ENCODE measurements around the gene GPATCH8. TPM values are rescaled to one million over a fixed set of nuclear protein-coding genes. Genes with fewer than 3 reads are reported as not detected.

GPATCH8 gene
- total and polyA plus RNA-seq, 10 of the 15 experiments (the other 5 are each of a cell fraction or from before 2014, with no cell fraction given), result 11.7 to 45.1 (median 21.3) TPM

DNA sequence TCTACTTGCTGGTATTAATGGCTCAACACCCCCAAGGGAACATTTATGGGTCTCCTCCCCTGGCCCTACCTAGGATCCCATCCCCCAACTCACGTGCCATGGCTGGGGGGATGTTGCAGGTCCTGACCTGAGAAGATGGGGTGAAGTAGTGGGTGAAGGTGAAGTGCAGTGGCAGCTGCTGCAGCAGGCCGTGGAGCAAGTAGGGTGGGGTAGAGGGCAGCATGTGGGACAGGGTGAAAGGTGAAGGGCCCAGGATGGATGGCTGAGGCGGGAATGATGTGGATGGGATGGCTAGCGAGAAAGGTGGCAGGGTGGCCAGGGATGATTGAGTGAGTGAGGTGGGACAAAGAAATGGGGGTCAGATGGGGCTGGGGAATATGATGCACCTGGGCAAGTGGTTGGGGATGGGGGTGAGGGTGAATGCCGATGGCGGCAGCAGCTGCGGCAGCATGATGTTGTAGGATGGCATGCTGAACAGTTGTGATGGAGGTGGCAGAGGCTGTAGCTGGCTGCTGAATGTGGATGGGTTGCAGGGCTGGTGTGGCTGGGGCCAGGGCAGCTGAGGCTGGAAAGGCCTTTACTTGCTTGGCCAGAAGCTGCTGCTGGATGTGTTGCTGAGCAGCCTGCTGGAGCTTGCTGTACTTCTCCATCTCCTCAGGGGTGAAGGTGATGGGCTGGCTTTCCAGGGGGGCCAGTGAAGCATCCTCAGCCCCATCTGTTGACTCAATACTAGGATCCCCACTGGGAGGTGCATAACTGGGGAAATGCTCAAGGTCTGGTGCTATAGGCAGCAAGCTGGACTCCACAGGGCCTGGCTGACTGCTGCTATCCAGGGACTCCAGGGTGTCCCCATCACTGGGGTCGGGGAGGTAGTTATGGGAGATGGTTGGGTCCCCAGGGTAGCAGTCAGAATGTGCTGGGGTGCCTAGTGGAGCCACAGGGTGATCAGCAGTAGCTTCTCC, 105.4 kb downstream of the GPATCH8 start:
- H3K9ac ChIP-seq (ENCODE audit: control insufficient read depth, insufficient read depth, low read length), result no peak overlapping the region

DNA sequence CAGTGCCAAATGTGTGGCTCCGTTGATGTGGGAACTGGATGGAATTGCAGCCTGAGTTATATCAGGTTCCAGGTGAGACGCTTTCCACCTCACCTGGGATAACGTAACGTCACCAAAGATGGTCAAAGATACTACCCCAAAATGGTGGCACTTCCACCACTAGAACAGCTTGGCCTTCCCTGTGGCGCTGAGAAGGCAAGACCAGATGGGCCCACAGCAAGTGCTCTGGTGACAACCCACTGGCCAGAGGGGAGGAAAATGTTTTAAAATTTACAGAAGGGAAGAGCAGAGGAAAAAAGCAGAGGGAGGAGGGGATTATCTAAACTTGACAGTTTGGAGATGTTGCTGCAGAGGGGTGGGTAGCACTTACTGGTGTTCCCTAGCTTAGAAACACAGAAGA, 106.3 kb downstream of the GPATCH8 start:
- Histone ChIP-seq H4K20me1 (ENCODE audit: control insufficient read depth, insufficient read depth) (no peaks in the 10 kb centered on the region), H3K4me2 (ENCODE audit: control insufficient read depth, insufficient read depth) (no peak overlapping the region), H3K79me2 (ENCODE audit: control insufficient read depth, insufficient read depth, low read length) (no peaks in the 10 kb centered on the region), H3K9me3 (replicated peaks; ENCODE audit: control insufficient read depth, insufficient read depth, low read length) (no peaks in the 10 kb centered on the region), H3K27me3 (replicated peaks in 1 of 2; ENCODE audit: control insufficient read depth in 2 of 2, insufficient read depth in 2 of 2, low read length in 1 of 2) (no peaks in the 10 kb centered on the region), H3K27ac (ENCODE audit: control insufficient read depth, insufficient read depth) (no peak overlapping the region), H2AFZ (ENCODE audit: control insufficient read depth, low read depth, low read length) (no peak overlapping the region), H3K4me1 (ENCODE audit: control insufficient read depth, insufficient read depth, low read length) (no peaks in the 10 kb centered on the region), H3K4me3 (no peak overlapping the region), H3K36me3 (ENCODE audit: control insufficient read depth in 2 of 2, insufficient read depth in 2 of 2, low read length in 1 of 2) (peaks cover 19 to 33% of the 10 kb centered on the region in 2 experiments), H3K9ac (ENCODE audit: control insufficient read depth, insufficient read depth, low read length) (no peak overlapping the region)
- BruUV-seq (replicated peaks), result no TSS peak
- ChIA-PET RAD21 (ENCODE audit: unreplicated experiment) (interaction anchor here (1.2 kb wide), 1 partner anchor 126 kb away, joined by 6 read pairs; no protein-coding TSS in a partner anchor), CTCF (interaction anchor here (0.9 to 8.1 kb wide), 4 partner anchors 31 to 126 kb away, joined by 3 to 97 read pairs (median 3); no protein-coding TSS in a partner anchor), SMC1A (ENCODE audit: uncharacterized antibody, unreplicated experiment) (interaction anchor here (1.2 to 3.0 kb wide), 2 partner anchors 126 to 127 kb away, joined by 3 to 13 read pairs; no protein-coding TSS in a partner anchor), POLR2A (no interaction called here)
- intact Hi-C loops (cut with micrococcal nuclease; ENCODE audit: unreplicated experiment), result no loop called here
- ATAC-seq (no peak), DNase-seq (ENCODE audit: low read depth, low spot score) (no peak), FAIRE-seq (no peak)
- WGBS (ENCODE audit: insufficient coverage, insufficient replicate concordance, low lambda C conversion rate, missing lambda C conversion rate), result 100% methylated on average over 5 of the region's 5 CpGs
- in situ Hi-C loops (cut with MboI), result no loop called here
- no peak for TF ChIP-seq TARDBP (IDR thresholded peaks at IDR 0.05; ENCODE audit: borderline replicate concordance)
- TF ChIP-seq MTA3 (IDR thresholded peaks at IDR 0.05; ENCODE audit: borderline replicate concordance, low read length), result no peak
- TF ChIP-seq, protein P1, sequence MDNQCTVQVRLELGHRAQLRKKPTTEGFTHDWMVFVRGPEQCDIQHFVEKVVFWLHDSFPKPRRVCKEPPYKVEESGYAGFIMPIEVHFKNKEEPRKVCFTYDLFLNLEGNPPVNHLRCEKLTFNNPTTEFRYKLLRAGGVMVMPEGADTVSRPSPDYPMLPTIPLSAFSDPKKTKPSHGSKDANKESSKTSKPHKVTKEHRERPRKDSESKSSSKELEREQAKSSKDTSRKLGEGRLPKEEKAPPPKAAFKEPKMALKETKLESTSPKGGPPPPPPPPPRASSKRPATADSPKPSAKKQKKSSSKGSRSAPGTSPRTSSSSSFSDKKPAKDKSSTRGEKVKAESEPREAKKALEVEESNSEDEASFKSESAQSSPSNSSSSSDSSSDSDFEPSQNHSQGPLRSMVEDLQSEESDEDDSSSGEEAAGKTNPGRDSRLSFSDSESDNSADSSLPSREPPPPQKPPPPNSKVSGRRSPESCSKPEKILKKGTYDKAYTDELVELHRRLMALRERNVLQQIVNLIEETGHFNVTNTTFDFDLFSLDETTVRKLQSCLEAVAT (IDR thresholded peaks at IDR 0.05), result no peak
- TF ChIP-seq BRCA1 (IDR thresholded peaks at IDR 0.05; ENCODE audit: low read depth, low read length), result no peak
- no peak for TF ChIP-seq EZH2 (IDR thresholded peaks at IDR 0.05; ENCODE audit: borderline replicate concordance, control insufficient read depth, low read depth, low read length)
- TF ChIP-seq CREB1 (IDR thresholded peaks at IDR 0.05; ENCODE audit: low read depth), result no peak
- no peak for TF ChIP-seq KLF5 (IDR thresholded peaks at IDR 0.05; ENCODE audit: partially characterized antibody)
- no peak for TF ChIP-seq FOS (IDR thresholded peaks at IDR 0.05; ENCODE audit: borderline replicate concordance, extremely low read depth, insufficient read length)

More for the DNA sequence above, 105.4 kb downstream of the GPATCH8 start:
- ChIA-PET SMC1A (ENCODE audit: uncharacterized antibody, unreplicated experiment) (interaction anchor here (3.0 kb wide), 1 partner anchor 126 kb away, joined by 13 read pairs; no protein-coding TSS in a partner anchor), RAD21 (ENCODE audit: unreplicated experiment) (interaction anchor here (5.3 kb wide), 1 partner anchor 125 kb away, joined by 31 read pairs; no protein-coding TSS in a partner anchor), POLR2A (no interaction called here), CTCF (interaction anchor here (0.9 to 8.1 kb wide), 4 partner anchors 30 to 125 kb away, joined by 3 to 97 read pairs (median 3); no protein-coding TSS in a partner anchor)
- DNase-seq (ENCODE audit: low read depth, low spot score), result no peak
- Histone ChIP-seq H3K79me2 (ENCODE audit: control insufficient read depth, insufficient read depth, low read length) (no peaks in the 10 kb centered on the region), H3K36me3 (ENCODE audit: control insufficient read depth in 2 of 2, insufficient read depth in 2 of 2, low read length in 1 of 2) (peaks cover 19 to 33% of the 10 kb centered on the region in 2 experiments), H3K4me1 (ENCODE audit: control insufficient read depth, insufficient read depth, low read length) (peaks cover 5% of the 10 kb centered on the region), H3K27ac (ENCODE audit: control insufficient read depth, insufficient read depth) (no peak overlapping the region), H2AFZ (ENCODE audit: control insufficient read depth, low read depth, low read length) (no peak overlapping the region), H3K9me3 (replicated peaks; ENCODE audit: control insufficient read depth, insufficient read depth, low read length) (no peaks in the 10 kb centered on the region), H3K4me2 (ENCODE audit: control insufficient read depth, insufficient read depth) (no peak overlapping the region), H4K20me1 (ENCODE audit: control insufficient read depth, insufficient read depth) (no peaks in the 10 kb centered on the region), H3K27me3 (replicated peaks in 1 of 2; ENCODE audit: control insufficient read depth in 2 of 2, insufficient read depth in 2 of 2, low read length in 1 of 2) (no peaks in the 10 kb centered on the region), H3K4me3 (no peak overlapping the region)
- intact Hi-C loops (cut with micrococcal nuclease; ENCODE audit: unreplicated experiment) (no loop called here), in situ Hi-C loops (cut with MboI) (no loop called here)
- TF ChIP-seq ETV6 (conservative IDR thresholded peaks at IDR 0.05 in 1 of 2, IDR thresholded peaks at IDR 0.05 in 1 of 2; ENCODE audit: borderline replicate concordance in 1 of 2, low read depth in 1 of 2) (no peak), POLR2A (IDR thresholded peaks at IDR 0.05; ENCODE audit: low read depth, low read length) (peak; percentile 47)
- BruUV-seq (replicated peaks), result no TSS peak
- FAIRE-seq, result no peak
- ATAC-seq, result no peak
- WGBS (ENCODE audit: insufficient coverage, insufficient replicate concordance, low lambda C conversion rate, missing lambda C conversion rate), result 92% methylated on average over 8 of the region's 8 CpGs

All from GM12878 (cell line).